ENCODE results near the gene ENPEP. TPM values are rescaled to one million over a fixed set of nuclear protein-coding genes. Genes with fewer than 3 reads are reported as not detected.

ENPEP gene
- total RNA-seq, 1 donor from 2014 or later: 8.2 TPM

Other genes with a start within 250 kb of the ENPEP start
- gene PITX2, start 146.9 kb downstream of the ENPEP start, total RNA-seq: not detected

Measured in lower lobe of right lung (tissue), 1 donor.